BE2C (cell line): Measurements from ENCODE around the gene BDKRB1.
A peak's percentile ranks its signal among the peaks of the same experiment; 100 is the strongest.

Experiments used
- DNase-seq: peaks from one replicate; pipeline ENCODE4 v3.0.0-alpha.2; 2020
- H3K27me3 ChIP-seq: fragments of 250-450 bp; sonication (Bioruptor Pico); 2 replicates; pipeline ENCODE4 v1.5.1; 2020; ENCODE audit warnings: mild to moderate bottlenecking
- H3K36me3 ChIP-seq: fragments of 250-450 bp; sonication (Bioruptor Pico); 2 replicates; pipeline ENCODE4 v1.5.1; 2020; ENCODE audit warnings: mild to moderate bottlenecking
- H3K4me1 ChIP-seq: fragments of 250-450 bp; sonication (Bioruptor Pico); 2 replicates; pipeline ENCODE4 v1.5.1; 2020
- H3K4me3 ChIP-seq: 2 replicates; pipeline ENCODE4 v1.5.1; 2011; ENCODE audit warnings: low read depth, low read length
- H3K9me3 ChIP-seq: fragments of 250-450 bp; sonication (Bioruptor Pico); 2 replicates; pipeline ENCODE4 v1.5.1; 2020
- TF ChIP-seq, protein P1 (sequence below): IDR thresholded peaks from 2 replicates; pipeline ENCODE4 v1.5.1; 2012; ENCODE audit warnings: mild to moderate bottlenecking, low read depth, low read length

BDKRB1 gene

DNA sequence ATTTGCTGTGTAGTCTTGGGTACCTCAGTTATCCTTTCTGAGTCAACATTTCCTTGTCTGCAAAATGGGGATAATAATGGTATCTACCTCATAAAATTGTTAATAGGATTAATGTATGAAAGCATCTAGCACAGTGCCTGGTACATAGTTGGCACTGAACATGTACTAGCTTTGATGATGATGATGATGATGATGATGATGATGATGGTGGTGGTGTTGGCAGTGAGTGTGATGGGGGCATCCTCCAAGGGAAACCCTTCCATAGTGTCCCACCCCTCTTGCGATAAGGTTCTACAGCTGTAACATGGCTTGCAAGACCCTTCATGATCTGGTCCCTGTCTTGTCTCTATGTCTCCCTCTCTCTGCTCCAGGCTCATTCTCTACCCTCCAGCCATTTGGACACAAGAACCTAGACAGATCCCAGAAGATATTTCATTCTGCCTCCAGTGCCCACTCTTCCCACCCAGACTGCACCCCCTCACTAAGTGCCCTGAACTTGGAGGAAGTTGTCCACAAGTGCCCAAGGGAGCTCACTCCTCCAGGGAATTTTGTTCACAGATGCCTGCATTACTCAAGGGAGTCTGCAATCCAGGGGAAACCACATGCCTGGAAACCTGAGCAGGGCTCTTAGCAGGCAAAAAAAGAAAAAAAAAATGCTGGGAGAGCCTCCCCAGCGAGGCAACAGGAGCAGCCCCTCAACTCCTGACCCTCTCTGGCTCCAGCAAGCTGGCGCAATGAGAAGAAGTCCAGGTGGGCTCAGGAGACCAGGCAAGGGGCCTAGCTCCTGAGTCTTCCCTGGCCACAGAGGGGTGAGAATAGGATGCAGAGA is 10.1 kb upstream of the BDKRB1 start:
- H3K9me3 ChIP-seq = no peaks in the 10 kb centered on the region
- TF ChIP-seq, protein P1, sequence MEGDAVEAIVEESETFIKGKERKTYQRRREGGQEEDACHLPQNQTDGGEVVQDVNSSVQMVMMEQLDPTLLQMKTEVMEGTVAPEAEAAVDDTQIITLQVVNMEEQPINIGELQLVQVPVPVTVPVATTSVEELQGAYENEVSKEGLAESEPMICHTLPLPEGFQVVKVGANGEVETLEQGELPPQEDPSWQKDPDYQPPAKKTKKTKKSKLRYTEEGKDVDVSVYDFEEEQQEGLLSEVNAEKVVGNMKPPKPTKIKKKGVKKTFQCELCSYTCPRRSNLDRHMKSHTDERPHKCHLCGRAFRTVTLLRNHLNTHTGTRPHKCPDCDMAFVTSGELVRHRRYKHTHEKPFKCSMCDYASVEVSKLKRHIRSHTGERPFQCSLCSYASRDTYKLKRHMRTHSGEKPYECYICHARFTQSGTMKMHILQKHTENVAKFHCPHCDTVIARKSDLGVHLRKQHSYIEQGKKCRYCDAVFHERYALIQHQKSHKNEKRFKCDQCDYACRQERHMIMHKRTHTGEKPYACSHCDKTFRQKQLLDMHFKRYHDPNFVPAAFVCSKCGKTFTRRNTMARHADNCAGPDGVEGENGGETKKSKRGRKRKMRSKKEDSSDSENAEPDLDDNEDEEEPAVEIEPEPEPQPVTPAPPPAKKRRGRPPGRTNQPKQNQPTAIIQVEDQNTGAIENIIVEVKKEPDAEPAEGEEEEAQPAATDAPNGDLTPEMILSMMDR = no peak
- no peaks in the 10 kb centered on the region for H3K36me3 ChIP-seq
- no peaks in the 10 kb centered on the region for H3K27me3 ChIP-seq
- H3K4me3 ChIP-seq = no peak overlapping the region
- peaks cover 2% of the 10 kb centered on the region; the same call in 1 of the 2 replicates for H3K4me1 ChIP-seq
- DNase-seq = no peak

DNA sequence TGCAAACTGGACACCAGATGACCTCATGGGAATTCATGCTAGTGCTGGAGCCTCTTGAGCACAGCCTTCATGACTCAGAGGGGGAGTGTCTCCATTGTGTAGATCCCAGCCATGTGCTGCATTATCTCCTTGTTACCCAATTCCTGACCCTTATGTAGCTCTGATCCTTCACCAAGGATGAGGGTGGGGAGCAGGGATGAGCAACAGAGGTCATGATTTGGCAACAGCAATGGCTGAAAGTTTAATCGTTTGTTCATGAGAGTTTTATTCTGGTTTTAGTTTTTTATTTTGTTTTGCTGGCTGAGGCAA is 9.5 kb upstream of the BDKRB1 start:
- H3K36me3 ChIP-seq = no peaks in the 10 kb centered on the region
- H3K4me3 ChIP-seq = no peak overlapping the region
- peak; percentile 46 for DNase-seq
- H3K27me3 ChIP-seq = no peaks in the 10 kb centered on the region
- H3K9me3 ChIP-seq = no peaks in the 10 kb centered on the region
- H3K4me1 ChIP-seq = peaks cover 2% of the 10 kb centered on the region; the same call in 1 of the 2 replicates
- TF ChIP-seq, protein P1 = no peak

DNA sequence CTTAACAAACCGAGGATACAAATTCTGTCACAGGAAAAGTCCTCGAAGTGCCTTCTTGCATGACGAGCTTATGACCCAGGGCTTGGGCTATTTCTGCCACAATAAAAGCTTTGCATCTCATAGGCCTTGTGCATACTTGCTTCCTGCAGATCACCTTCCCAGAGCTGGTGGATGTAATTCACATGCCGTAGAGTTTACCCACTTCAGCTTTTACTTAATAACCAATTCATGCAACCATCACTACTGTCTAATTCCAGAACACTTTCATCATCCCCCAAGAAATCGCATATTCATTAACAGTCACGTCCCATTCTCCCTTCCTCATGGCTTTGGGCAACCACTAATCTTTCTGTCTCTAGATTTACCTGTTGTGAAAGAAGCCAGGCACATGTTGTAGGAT is 9.0 kb upstream of the BDKRB1 start:
- no peaks in the 10 kb centered on the region for H3K27me3 ChIP-seq
- H3K9me3 ChIP-seq = no peaks in the 10 kb centered on the region
- no peak overlapping the region for H3K4me3 ChIP-seq
- no peak for DNase-seq
- H3K4me1 ChIP-seq = peaks cover 2% of the 10 kb centered on the region; the same call in 1 of the 2 replicates
- no peaks in the 10 kb centered on the region for H3K36me3 ChIP-seq
- TF ChIP-seq, protein P1 = no peak

DNA sequence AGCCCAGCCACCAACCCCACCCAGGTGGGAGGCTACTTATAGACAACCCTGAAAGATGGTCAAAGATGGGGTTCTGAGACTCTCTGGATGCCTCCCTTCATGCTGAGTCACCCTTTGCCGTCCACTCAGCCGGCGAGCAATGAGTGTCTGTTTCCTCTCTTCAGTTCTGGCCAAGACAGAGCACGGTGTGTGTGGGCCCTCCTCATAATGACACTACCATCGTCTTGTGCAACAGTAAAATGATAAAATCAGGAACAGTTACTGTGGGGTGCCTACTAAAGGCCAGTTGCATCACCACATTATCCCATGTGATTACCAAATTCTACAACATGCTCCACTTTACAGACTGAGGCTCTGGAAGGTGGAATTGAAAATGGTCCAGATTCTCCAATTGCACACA is 7.0 kb upstream of the BDKRB1 start:
- Histone ChIP-seq H3K4me1 (peaks cover 9% of the 10 kb centered on the region), H3K4me3 (no peak overlapping the region), H3K27me3 (no peaks in the 10 kb centered on the region), H3K36me3 (no peaks in the 10 kb centered on the region), H3K9me3 (no peaks in the 10 kb centered on the region)
- no peak for DNase-seq
- TF ChIP-seq, protein P1 = no peak

DNA sequence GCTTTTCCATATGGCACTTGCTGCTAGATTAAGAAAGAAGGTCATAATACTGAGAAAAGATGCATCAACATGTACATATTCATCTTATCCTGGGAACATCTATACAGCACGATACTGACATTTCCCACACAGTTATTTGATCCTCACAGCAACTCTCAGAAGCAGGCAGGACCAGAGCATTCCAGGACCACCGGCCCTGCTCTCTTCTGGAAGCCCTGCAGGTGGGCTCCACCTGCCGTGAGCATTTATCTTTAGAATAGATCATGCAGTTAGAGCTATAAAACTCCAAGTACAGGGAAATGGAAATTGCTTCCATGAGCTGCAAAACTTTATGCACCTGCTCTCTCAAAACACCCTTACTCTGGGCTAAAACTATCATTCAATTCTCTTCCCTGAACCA is 5.5 kb upstream of the BDKRB1 start:
- H3K27me3 ChIP-seq = no peaks in the 10 kb centered on the region
- no peak overlapping the region for H3K4me3 ChIP-seq
- H3K4me1 ChIP-seq = peaks cover 9% of the 10 kb centered on the region
- no peak for DNase-seq
- TF ChIP-seq, protein P1 = no peak
- H3K36me3 ChIP-seq = no peaks in the 10 kb centered on the region
- no peaks in the 10 kb centered on the region for H3K9me3 ChIP-seq

DNA sequence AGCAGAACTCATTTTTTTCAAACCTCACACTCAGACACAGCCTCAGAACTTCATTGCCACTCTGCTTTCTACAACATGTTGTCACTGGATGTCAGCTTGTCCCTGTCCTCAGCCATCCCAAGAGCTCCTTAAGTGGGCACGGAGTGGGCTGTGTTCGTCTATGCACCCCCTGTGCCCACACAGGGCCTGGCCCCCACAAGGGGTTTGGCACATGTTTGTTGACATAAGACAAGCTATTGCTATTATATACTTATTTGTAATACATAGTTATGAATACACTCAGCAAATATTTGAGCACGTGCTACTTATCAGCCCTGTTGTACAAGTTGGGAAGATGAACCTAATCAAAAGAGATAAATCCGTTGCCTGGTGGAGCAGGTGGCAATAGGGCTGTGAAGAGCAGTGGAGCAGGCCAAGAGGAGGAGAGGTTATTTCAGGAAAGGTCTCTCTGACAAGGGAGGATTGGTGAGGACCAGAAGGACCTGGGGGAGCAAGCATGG is 4.3 kb upstream of the BDKRB1 start:
- H3K4me3 ChIP-seq = no peak overlapping the region
- H3K9me3 ChIP-seq = no peaks in the 10 kb centered on the region
- no peaks in the 10 kb centered on the region for H3K27me3 ChIP-seq
- TF ChIP-seq, protein P1 = no peak
- H3K36me3 ChIP-seq = no peaks in the 10 kb centered on the region
- no peak for DNase-seq
- peaks cover 9% of the 10 kb centered on the region for H3K4me1 ChIP-seq
